Lower leg skin (tissue), 3 donors: ENCODE measurements around the gene CSNK1A1.

ENCODE experiments used
- CTCF ChIP-seq, 3 donors: fragments of 450-650 bp; IDR thresholded peaks; one replicate each; pipeline ENCODE4 v1.5.1; 2016; ENCODE audit warnings: antibody characterized with exemption in 3 of 3, mild to moderate bottlenecking in 3 of 3, moderate library complexity in 2 of 3
- POLR2A ChIP-seq, 2 donors: fragments of 450-650 bp; IDR thresholded peaks; one replicate each; pipeline ENCODE4 v1.6.1; 2016 to 2017; ENCODE audit warnings: antibody characterized with exemption in 2 of 2, mild to moderate bottlenecking in 1 of 2, moderate library complexity in 1 of 2

- TF ChIP-seq CTCF (IDR thresholded peaks at IDR 0.05) (no peak), POLR2A (IDR thresholded peaks at IDR 0.05) (no peak)
Measured at GRCh38 chr5:149549461-149550267, 1.6 kb downstream of the CSNK1A1 start.
